PC-9 (cell line): ENCODE measurements around the gene MAP7D2. TPM values are rescaled to one million over a fixed set of nuclear protein-coding genes. Genes with fewer than 3 reads are reported as not detected.

ENCODE experiments used
- BruUV-seq: library from RNA; stranded (reverse); fragments of 400-500 nt; replicated peaks from 2 replicates; lab custom pipeline; 2021; lab: Mats Ljungman, UMichigan
- CTCF ChIA-PET: fragments of 300-600 bp; sonication (Branson Sonifier 250); formaldehyde crosslinking; loops from one replicate; lab custom pipeline; 2022; ENCODE audit warnings: antibody characterized with exemption; lab: Charles Lee
- POLR2A ChIA-PET: fragments of 300-600 bp; sonication (Branson Sonifier 250); formaldehyde crosslinking; loops from one replicate; lab custom pipeline; 2022; ENCODE audit warnings: antibody characterized with exemption; ENCODE audit not compliant: unreplicated experiment; lab: Charles Lee
- DNase-seq, 2 experiments: peaks; one replicate each; pipeline versions ENCODE4 v3.0.0 to v3.0.0-alpha.2; 2015 to 2022; ENCODE audit warnings: mixed read lengths in 1 of 2
- H2AFZ ChIP-seq: fragments of 200-600 bp; sonication (generic); 2 replicates; pipeline ENCODE4 v1.8.1; 2017; ENCODE audit warnings: antibody characterized with exemption
- H3F3A ChIP-seq: fragments of 200-600 bp; sonication (generic); 2 replicates; pipeline ENCODE4 v1.8.1; 2017; ENCODE audit warnings: antibody characterized with exemption, mild to moderate bottlenecking, low read depth; ENCODE audit not compliant: insufficient read depth
- H3K27ac ChIP-seq: fragments of 200-600 bp; sonication (generic); 2 replicates; pipeline ENCODE4 v1.6.1; 2016; ENCODE audit warnings: mixed run types
- H3K27me3 ChIP-seq: fragments of 200-600 bp; sonication (generic); 2 replicates; pipeline ENCODE4 v1.6.1; 2016; ENCODE audit warnings: low read depth, mixed run types; ENCODE audit not compliant: insufficient read depth
- H3K36me3 ChIP-seq: fragments of 200-600 bp; sonication (generic); 2 replicates; pipeline ENCODE4 v1.6.1; 2016; ENCODE audit warnings: low read depth, mixed run types
- H3K4me1 ChIP-seq: fragments of 200-600 bp; sonication (generic); replicated peaks from 2 replicates; pipeline ENCODE4 v1.6.1; 2016; ENCODE audit warnings: mixed run types; ENCODE audit not compliant: insufficient read depth
- H3K4me2 ChIP-seq: fragments of 200-600 bp; sonication (generic); 2 replicates; pipeline ENCODE4 v1.6.1; 2017; ENCODE audit warnings: mixed run types
- H3K4me3 ChIP-seq: fragments of 200-600 bp; sonication (generic); 2 replicates; pipeline ENCODE4 v1.6.1; 2016; ENCODE audit warnings: mixed run types
- H3K79me2 ChIP-seq: fragments of 200-600 bp; sonication (generic); 2 replicates; pipeline ENCODE4 v1.6.1; 2017; ENCODE audit warnings: low read depth, mixed run types
- H3K9me2 ChIP-seq: fragments of 200-600 bp; sonication (generic); 2 replicates; pipeline ENCODE4 v1.8.1; 2017; ENCODE audit warnings: mild to moderate bottlenecking; ENCODE audit not compliant: insufficient read depth
- H3K9me3 ChIP-seq: fragments of 200-600 bp; sonication (generic); 2 replicates; pipeline ENCODE4 v1.8.1; 2016; ENCODE audit warnings: low read depth; ENCODE audit not compliant: insufficient read depth
- H4K20me1 ChIP-seq: fragments of 200-600 bp; sonication (generic); 2 replicates; pipeline ENCODE4 v1.8.1; 2017; ENCODE audit not compliant: insufficient read depth
- EZH2 ChIP-seq: fragments of 200-600 bp; sonication (generic); IDR thresholded peaks from 2 replicates; pipeline ENCODE4 v1.8.0; 2017; ENCODE audit warnings: antibody characterized with exemption, low read depth
- intact Hi-C: fragments of 100-400 bp; cut with micrococcal nuclease; formaldehyde crosslinking; loops from one replicate; pipeline ENCODE4 v1.10.0; 2022; ENCODE audit not compliant: unreplicated experiment
- total RNA-seq: library from RNA; stranded (reverse); gene quantifications from 2 replicates; pipeline ENCODE4 v1.2.3, GENCODE V29; 2021
- TF ChIP-seq, protein P1 (sequence below): fragments of 200-600 bp; sonication (generic); conservative IDR thresholded peaks from 2 replicates; pipeline ENCODE4 v1.6.1; 2017; ENCODE audit warnings: mixed run types, antibody characterized with exemption, mild to moderate bottlenecking, moderate library complexity

Gene MAP7D2
- total RNA-seq, 1 experiment from 2014 or later: not detected

- H3K9me2 ChIP-seq: no peaks in the 10 kb centered on the region
- peak within 1 kb of the TSS; percentile 74 for H2AFZ ChIP-seq
- intact Hi-C loops: loop anchor here (1.0 to 5.0 kb wide), 5 partner anchors 76 to 618 kb away; no protein-coding TSS in a partner anchor
- ChIA-PET CTCF (no interaction called here), POLR2A (no interaction called here)
- H3F3A ChIP-seq: no peaks in the 10 kb centered on the region
- no peaks in the 10 kb centered on the region for H3K27me3 ChIP-seq
- H3K4me1 ChIP-seq: peaks cover 6% of the 10 kb centered on the region; the same call in 1 of the 2 replicates
- H3K4me3 ChIP-seq: peak within 1 kb of the TSS; percentile 80
- H3K27ac ChIP-seq: 0 out of 2 replicates have a peak within 1 kb of the TSS, but pooled peaks have one; percentile 21
- DNase-seq: peak; percentile 73 to 93
- H3K79me2 ChIP-seq: peaks cover 14% of the 10 kb centered on the region
- H3K9me3 ChIP-seq: no peaks in the 10 kb centered on the region
- no peaks in the 10 kb centered on the region for H4K20me1 ChIP-seq
- no TSS peak for BruUV-seq
- peak within 1 kb of the TSS; percentile 76 for H3K4me2 ChIP-seq
- TF ChIP-seq, protein P1, sequence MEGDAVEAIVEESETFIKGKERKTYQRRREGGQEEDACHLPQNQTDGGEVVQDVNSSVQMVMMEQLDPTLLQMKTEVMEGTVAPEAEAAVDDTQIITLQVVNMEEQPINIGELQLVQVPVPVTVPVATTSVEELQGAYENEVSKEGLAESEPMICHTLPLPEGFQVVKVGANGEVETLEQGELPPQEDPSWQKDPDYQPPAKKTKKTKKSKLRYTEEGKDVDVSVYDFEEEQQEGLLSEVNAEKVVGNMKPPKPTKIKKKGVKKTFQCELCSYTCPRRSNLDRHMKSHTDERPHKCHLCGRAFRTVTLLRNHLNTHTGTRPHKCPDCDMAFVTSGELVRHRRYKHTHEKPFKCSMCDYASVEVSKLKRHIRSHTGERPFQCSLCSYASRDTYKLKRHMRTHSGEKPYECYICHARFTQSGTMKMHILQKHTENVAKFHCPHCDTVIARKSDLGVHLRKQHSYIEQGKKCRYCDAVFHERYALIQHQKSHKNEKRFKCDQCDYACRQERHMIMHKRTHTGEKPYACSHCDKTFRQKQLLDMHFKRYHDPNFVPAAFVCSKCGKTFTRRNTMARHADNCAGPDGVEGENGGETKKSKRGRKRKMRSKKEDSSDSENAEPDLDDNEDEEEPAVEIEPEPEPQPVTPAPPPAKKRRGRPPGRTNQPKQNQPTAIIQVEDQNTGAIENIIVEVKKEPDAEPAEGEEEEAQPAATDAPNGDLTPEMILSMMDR: peak; percentile 78
- TF ChIP-seq EZH2: no peak
- H3K36me3 ChIP-seq: no peaks in the 10 kb centered on the region
Observed at GRCh38 chrX:19990556-19991349, 126.0 kb downstream of the MAP7D2 start, which contains the start of gene BCLAF3. BCLAF3 (minus strand) TSS chrX:19991061; CDS start chrX:19970264, 20,797 bp downstream.

DNA sequence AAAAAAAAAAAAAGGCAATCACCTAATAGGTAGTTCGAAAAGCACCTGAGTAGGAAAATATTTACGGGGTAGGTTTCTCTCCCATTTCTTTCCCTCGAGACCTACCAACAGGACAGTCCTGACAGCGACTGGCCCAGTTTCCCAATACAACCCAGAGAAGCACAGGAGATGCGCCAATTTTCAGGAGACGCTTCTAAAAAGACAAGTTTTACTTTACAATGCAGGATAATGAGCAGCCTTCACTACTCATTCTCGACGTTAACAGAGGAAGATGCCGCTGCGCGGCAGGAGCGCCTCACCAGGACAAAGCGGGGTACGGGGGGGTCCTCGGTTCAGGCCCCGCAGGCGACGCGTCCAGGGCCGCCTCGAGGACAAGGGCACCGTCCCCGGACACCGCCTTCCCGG lies 126.6 kb downstream of the MAP7D2 start:
- no peaks in the 10 kb centered on the region for H3K36me3 ChIP-seq
- peak overlapping the region; percentile 80 for H3K4me3 ChIP-seq
- ChIA-PET CTCF (no interaction called here), POLR2A (no interaction called here)
- peak in 1 of 2 experiments; percentile 36 for DNase-seq
- H3K9me3 ChIP-seq: no peaks in the 10 kb centered on the region
- TF ChIP-seq, protein P1: no peak
- TF ChIP-seq EZH2: no peak
- H2AFZ ChIP-seq: peak overlapping the region; percentile 74
- no peaks in the 10 kb centered on the region for H4K20me1 ChIP-seq
- H3K27ac ChIP-seq: 0 out of 2 replicates have a peak overlapping the region, but pooled peaks have one; percentile 21
- peaks cover 14% of the 10 kb centered on the region for H3K79me2 ChIP-seq
- no peaks in the 10 kb centered on the region for H3K9me2 ChIP-seq
- peaks cover 6% of the 10 kb centered on the region; the same call in 1 of the 2 replicates for H3K4me1 ChIP-seq
- no peaks in the 10 kb centered on the region for H3F3A ChIP-seq
- intact Hi-C loops: loop anchor here (2.0 to 5.0 kb wide), 4 partner anchors 77 to 618 kb away; no protein-coding TSS in a partner anchor
- peak overlapping the region; percentile 76 for H3K4me2 ChIP-seq
- no peaks in the 10 kb centered on the region for H3K27me3 ChIP-seq
- TSS peak; percentile 34 for BruUV-seq

DNA sequence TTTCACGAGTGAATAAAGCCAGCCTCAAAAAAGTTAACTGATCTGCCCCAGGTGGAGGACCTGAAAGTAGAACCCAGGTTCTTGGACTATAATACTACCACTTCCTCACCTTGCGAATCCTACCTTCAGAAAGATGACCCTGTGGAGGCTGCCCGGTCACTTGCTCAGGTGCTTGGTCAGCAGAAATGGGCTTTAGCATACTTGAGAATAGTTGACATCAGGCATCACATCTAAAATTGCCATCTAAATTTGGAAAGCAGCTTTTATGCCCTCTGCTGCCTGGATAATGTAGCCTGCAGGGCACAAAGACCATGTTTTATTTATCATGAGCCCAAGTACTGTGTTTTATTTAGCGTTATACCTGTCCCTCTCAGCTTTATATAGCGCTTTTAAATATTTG lies 128.9 kb downstream of the MAP7D2 start:
- no peak overlapping the region for H3K4me2 ChIP-seq
- POLR2A ChIA-PET: no interaction called here
- CTCF ChIA-PET: no interaction called here
- intact Hi-C loops: no loop called here
- peaks cover 14% of the 10 kb centered on the region for H3K79me2 ChIP-seq
- no peaks in the 10 kb centered on the region for H3F3A ChIP-seq
- TF ChIP-seq, protein P1: no peak
- no peak for TF ChIP-seq EZH2
- no peaks in the 10 kb centered on the region for H3K36me3 ChIP-seq
- no peak overlapping the region for H3K4me3 ChIP-seq
- H3K9me2 ChIP-seq: no peaks in the 10 kb centered on the region
- no peak overlapping the region for H2AFZ ChIP-seq
- DNase-seq: no peak
- H3K27me3 ChIP-seq: no peaks in the 10 kb centered on the region
- no peaks in the 10 kb centered on the region for H4K20me1 ChIP-seq
- H3K4me1 ChIP-seq: peaks cover 6% of the 10 kb centered on the region; the same call in 1 of the 2 replicates
- H3K9me3 ChIP-seq: no peaks in the 10 kb centered on the region
- no TSS peak for BruUV-seq
- H3K27ac ChIP-seq: no peak overlapping the region
